Measurements from ENCODE around the gene PPP2R3A.

Gene PPP2R3A

GRCh38 chr3:135970506-135971116 is 5.1 kb downstream of the PPP2R3A start:
- Histone ChIP-seq H3K27ac (ENCODE audit: low read depth, low read length) (no peak overlapping the region), H3K9ac (ENCODE audit: low read length) (no peak overlapping the region)

GRCh38 chr3:135973841-135974240 is 8.3 kb downstream of the PPP2R3A start:
- no peaks in the 10 kb centered on the region for H3K36me3 ChIP-seq (ENCODE audit: insufficient read depth, low read length)
- H3K9me3 ChIP-seq (ENCODE audit: low read length) = no peaks in the 10 kb centered on the region
- H3K4me3 ChIP-seq (ENCODE audit: low read depth in 1 of 2, low read length in 2 of 2) = no peak overlapping the region
- H3K4me1 ChIP-seq (ENCODE audit: insufficient read depth, low read length) = peaks cover 53% of the 10 kb centered on the region
- no peak overlapping the region for H3K9ac ChIP-seq (ENCODE audit: low read length)
- H3K27ac ChIP-seq (ENCODE audit: low read depth, low read length) = no peak overlapping the region
- H3K27me3 ChIP-seq (ENCODE audit: control insufficient read depth in 1 of 2, insufficient read depth in 2 of 2, low read length in 2 of 2) = no peaks in the 10 kb centered on the region

More at GRCh38 chr3:135970506-135971116, 5.1 kb downstream of the PPP2R3A start:
- Histone ChIP-seq H3K4me1 (ENCODE audit: insufficient read depth, low read length) (peaks cover 75% of the 10 kb centered on the region), H3K36me3 (ENCODE audit: insufficient read depth, low read length) (no peaks in the 10 kb centered on the region), H3K4me3 (ENCODE audit: low read depth in 1 of 2, low read length in 2 of 2) (no peak overlapping the region), H3K27me3 (ENCODE audit: control insufficient read depth in 1 of 2, insufficient read depth in 2 of 2, low read length in 2 of 2) (no peaks in the 10 kb centered on the region), H3K9me3 (ENCODE audit: low read length) (no peaks in the 10 kb centered on the region)

GRCh38 chr3:135975053-135975452 is 9.5 kb downstream of the PPP2R3A start:
- no peak overlapping the region for H3K4me3 ChIP-seq (ENCODE audit: low read depth in 1 of 2, low read length in 2 of 2)
- H3K4me1 ChIP-seq (ENCODE audit: insufficient read depth, low read length) = peaks cover 47% of the 10 kb centered on the region
- no peak overlapping the region for H3K27ac ChIP-seq (ENCODE audit: low read depth, low read length)

GRCh38 chr3:135975536-135975935 is 10.0 kb downstream of the PPP2R3A start:
- Histone ChIP-seq H3K4me3 (ENCODE audit: low read depth in 1 of 2, low read length in 2 of 2) (no peak overlapping the region), H3K27me3 (ENCODE audit: control insufficient read depth in 1 of 2, insufficient read depth in 2 of 2, low read length in 2 of 2) (no peaks in the 10 kb centered on the region), H3K36me3 (ENCODE audit: insufficient read depth, low read length) (no peaks in the 10 kb centered on the region), H3K9me3 (ENCODE audit: low read length) (no peaks in the 10 kb centered on the region), H3K4me1 (ENCODE audit: insufficient read depth, low read length) (peaks cover 52% of the 10 kb centered on the region), H3K27ac (ENCODE audit: low read depth, low read length) (no peak overlapping the region), H3K9ac (ENCODE audit: low read length) (no peak overlapping the region)

More at GRCh38 chr3:135975053-135975452, 9.5 kb downstream of the PPP2R3A start:
- no peak overlapping the region for H3K9ac ChIP-seq (ENCODE audit: low read length)
- H3K36me3 ChIP-seq (ENCODE audit: insufficient read depth, low read length) = no peaks in the 10 kb centered on the region
- H3K27me3 ChIP-seq (ENCODE audit: control insufficient read depth in 1 of 2, insufficient read depth in 2 of 2, low read length in 2 of 2) = no peaks in the 10 kb centered on the region
- no peaks in the 10 kb centered on the region for H3K9me3 ChIP-seq (ENCODE audit: low read length)

GRCh38 chr3:135980343-135980742 is 14.8 kb downstream of the PPP2R3A start:
- Histone ChIP-seq H3K4me1 (ENCODE audit: insufficient read depth, low read length) (peaks cover 45% of the 10 kb centered on the region), H3K36me3 (ENCODE audit: insufficient read depth, low read length) (no peaks in the 10 kb centered on the region), H3K9me3 (ENCODE audit: low read length) (no peaks in the 10 kb centered on the region), H3K9ac (ENCODE audit: low read length) (no peak overlapping the region), H3K27ac (ENCODE audit: low read depth, low read length) (no peak overlapping the region), H3K27me3 (ENCODE audit: control insufficient read depth in 1 of 2, insufficient read depth in 2 of 2, low read length in 2 of 2) (no peaks in the 10 kb centered on the region), H3K4me3 (ENCODE audit: low read depth in 1 of 2, low read length in 2 of 2) (no peak overlapping the region)

- Histone ChIP-seq H3K9me3 (ENCODE audit: low read length) (no peaks in the 10 kb centered on the region), H3K27ac (ENCODE audit: low read depth, low read length) (no peak overlapping the region), H3K4me1 (ENCODE audit: insufficient read depth, low read length) (peaks cover 56% of the 10 kb centered on the region), H3K9ac (ENCODE audit: low read length) (no peak overlapping the region), H3K36me3 (ENCODE audit: insufficient read depth, low read length) (peaks cover 2% of the 10 kb centered on the region), H3K4me3 (ENCODE audit: low read depth in 1 of 2, low read length in 2 of 2) (no peak overlapping the region), H3K27me3 (ENCODE audit: control insufficient read depth in 1 of 2, insufficient read depth in 2 of 2, low read length in 2 of 2) (no peaks in the 10 kb centered on the region)
Measured at GRCh38 chr3:135981701-135982403, 16.3 kb downstream of the PPP2R3A start.

GRCh38 chr3:135982404-135982761 is 16.9 kb downstream of the PPP2R3A start:
- no peak overlapping the region for H3K27ac ChIP-seq (ENCODE audit: low read depth, low read length)
- peaks cover 56% of the 10 kb centered on the region for H3K4me1 ChIP-seq (ENCODE audit: insufficient read depth, low read length)
- H3K36me3 ChIP-seq (ENCODE audit: insufficient read depth, low read length) = peaks cover 7% of the 10 kb centered on the region
- no peaks in the 10 kb centered on the region for H3K27me3 ChIP-seq (ENCODE audit: control insufficient read depth in 1 of 2, insufficient read depth in 2 of 2, low read length in 2 of 2)
- H3K4me3 ChIP-seq (ENCODE audit: low read depth in 1 of 2, low read length in 2 of 2) = no peak overlapping the region
- H3K9me3 ChIP-seq (ENCODE audit: low read length) = no peaks in the 10 kb centered on the region
- no peak overlapping the region for H3K9ac ChIP-seq (ENCODE audit: low read length)

GRCh38 chr3:135982922-135983581 is 17.5 kb downstream of the PPP2R3A start:
- Histone ChIP-seq H3K36me3 (ENCODE audit: insufficient read depth, low read length) (peaks cover 7% of the 10 kb centered on the region), H3K9ac (ENCODE audit: low read length) (no peak overlapping the region), H3K27me3 (ENCODE audit: control insufficient read depth in 1 of 2, insufficient read depth in 2 of 2, low read length in 2 of 2) (no peaks in the 10 kb centered on the region), H3K4me3 (ENCODE audit: low read depth in 1 of 2, low read length in 2 of 2) (no peak overlapping the region), H3K27ac (ENCODE audit: low read depth, low read length) (no peak overlapping the region), H3K4me1 (ENCODE audit: insufficient read depth, low read length) (peaks cover 56% of the 10 kb centered on the region), H3K9me3 (ENCODE audit: low read length) (no peaks in the 10 kb centered on the region)

- Histone ChIP-seq H3K9me3 (ENCODE audit: low read length) (no peaks in the 10 kb centered on the region), H3K4me1 (ENCODE audit: insufficient read depth, low read length) (peaks cover 43% of the 10 kb centered on the region), H3K4me3 (ENCODE audit: low read depth in 1 of 2, low read length in 2 of 2) (no peak overlapping the region)
Measured at GRCh38 chr3:135987661-135988060, 22.1 kb downstream of the PPP2R3A start.

GRCh38 chr3:135989242-135989641 is 23.7 kb downstream of the PPP2R3A start:
- H3K9ac ChIP-seq (ENCODE audit: low read length) = no peak overlapping the region
- H3K27me3 ChIP-seq (ENCODE audit: control insufficient read depth in 1 of 2, insufficient read depth in 2 of 2, low read length in 2 of 2) = no peaks in the 10 kb centered on the region
- peaks cover 30% of the 10 kb centered on the region for H3K4me1 ChIP-seq (ENCODE audit: insufficient read depth, low read length)
- no peaks in the 10 kb centered on the region for H3K9me3 ChIP-seq (ENCODE audit: low read length)
- no peak overlapping the region for H3K27ac ChIP-seq (ENCODE audit: low read depth, low read length)
- no peak overlapping the region for H3K4me3 ChIP-seq (ENCODE audit: low read depth in 1 of 2, low read length in 2 of 2)
- peaks cover 7% of the 10 kb centered on the region for H3K36me3 ChIP-seq (ENCODE audit: insufficient read depth, low read length)

More at GRCh38 chr3:135987661-135988060, 22.1 kb downstream of the PPP2R3A start:
- Histone ChIP-seq H3K36me3 (ENCODE audit: insufficient read depth, low read length) (peaks cover 7% of the 10 kb centered on the region), H3K27ac (ENCODE audit: low read depth, low read length) (no peak overlapping the region), H3K9ac (ENCODE audit: low read length) (no peak overlapping the region), H3K27me3 (ENCODE audit: control insufficient read depth in 1 of 2, insufficient read depth in 2 of 2, low read length in 2 of 2) (no peaks in the 10 kb centered on the region)

- Histone ChIP-seq H3K9me3 (ENCODE audit: low read length) (no peaks in the 10 kb centered on the region), H3K9ac (ENCODE audit: low read length) (no peak overlapping the region), H3K36me3 (ENCODE audit: insufficient read depth, low read length) (peaks cover 7% of the 10 kb centered on the region), H3K4me3 (ENCODE audit: low read depth in 1 of 2, low read length in 2 of 2) (no peak overlapping the region), H3K27me3 (ENCODE audit: control insufficient read depth in 1 of 2, insufficient read depth in 2 of 2, low read length in 2 of 2) (no peaks in the 10 kb centered on the region), H3K27ac (ENCODE audit: low read depth, low read length) (no peak overlapping the region), H3K4me1 (ENCODE audit: insufficient read depth, low read length) (peaks cover 35% of the 10 kb centered on the region)
Measured at GRCh38 chr3:135990903-135991302, 25.4 kb downstream of the PPP2R3A start.
